Stimulated activated CD8-positive, alpha-beta memory T cell treated with anti-CD3 and anti-CD28 coated beads, Interleukin-4, amount 100 ng/mL, for 48 hours (primary cell): ENCODE results near the gene THOP1.
A peak's percentile ranks its signal among the peaks of the same experiment; 100 is the strongest.

Experiments
- DNase-seq: peaks from one replicate; pipeline ENCODE4 v3.0.0-alpha.2; 2020

THOP1 gene

GRCh38 chr19:2762783-2763496 lies 22.4 kb upstream of the THOP1 start:
- no peak for DNase-seq

GRCh38 chr19:2763687-2764086 lies 21.6 kb upstream of the THOP1 start:
- no peak for DNase-seq

- no peak for DNase-seq
Measured at GRCh38 chr19:2764945-2765344, 20.4 kb upstream of the THOP1 start.

GRCh38 chr19:2765376-2765775 lies 19.9 kb upstream of the THOP1 start:
- no peak for DNase-seq

GRCh38 chr19:2766594-2767372 lies 18.5 kb upstream of the THOP1 start:
- DNase-seq, result no peak

- no peak for DNase-seq
Measured at GRCh38 chr19:2767688-2768087, 17.6 kb upstream of the THOP1 start.

GRCh38 chr19:2768365-2769132 lies 16.8 kb upstream of the THOP1 start:
- no peak for DNase-seq

GRCh38 chr19:2769218-2769617 lies 16.1 kb upstream of the THOP1 start:
- no peak for DNase-seq

GRCh38 chr19:2770055-2771013 lies 15.0 kb upstream of the THOP1 start:
- DNase-seq, result no peak

- DNase-seq, result no peak
Measured at GRCh38 chr19:2771786-2772674, 13.3 kb upstream of the THOP1 start.

GRCh38 chr19:2774083-2774679 lies 11.1 kb upstream of the THOP1 start:
- no peak for DNase-seq

GRCh38 chr19:2774953-2775555 lies 10.2 kb upstream of the THOP1 start:
- no peak for DNase-seq

GRCh38 chr19:2775556-2776430 lies 9.5 kb upstream of the THOP1 start:
- peak; percentile 90 for DNase-seq

- no peak for DNase-seq
Measured at GRCh38 chr19:2777952-2778683, 7.2 kb upstream of the THOP1 start.

- DNase-seq, result no peak
Measured at GRCh38 chr19:2779121-2779740, 6.1 kb upstream of the THOP1 start.

- no peak for DNase-seq
Measured at GRCh38 chr19:2780284-2780683, 5.0 kb upstream of the THOP1 start.

- peak; percentile 47 for DNase-seq
Measured at GRCh38 chr19:2782329-2782935, 2.9 kb upstream of the THOP1 start.
